ENCODE measurements around the gene C5orf34. TPM values are rescaled to one million over a fixed set of nuclear protein-coding genes. Genes with fewer than 3 reads are reported as not detected.
A peak's percentile ranks its signal among the peaks of the same experiment; 100 is the strongest.

C5orf34 gene
- total RNA-seq, 1 experiment from 2014 or later: 17.0 TPM

DNA sequence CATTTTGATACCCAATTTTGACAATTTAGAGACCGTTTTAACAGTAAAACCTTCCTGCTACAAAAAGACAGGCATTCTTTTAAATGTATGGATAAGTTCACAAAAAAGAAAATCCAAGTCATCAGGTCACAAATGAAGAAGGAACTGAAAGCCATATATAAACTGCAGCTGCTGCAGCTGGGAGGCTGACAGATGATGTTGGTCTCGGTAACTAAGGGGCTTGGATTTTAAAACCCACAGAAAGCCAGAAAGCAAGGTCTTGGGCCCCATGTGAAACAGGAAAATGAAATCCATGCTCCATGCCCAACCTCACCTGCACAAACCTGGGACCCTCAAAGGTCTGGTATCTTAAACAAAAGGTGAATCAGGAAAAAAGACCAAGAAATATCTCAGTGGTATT is 15.7 kb upstream of the C5orf34 start:
- CTCF ChIA-PET: no interaction called here
- intact Hi-C loops (cut with micrococcal nuclease; ENCODE audit: unreplicated experiment): no loop called here
- Histone ChIP-seq H3K27me3 (replicated peaks; ENCODE audit: insufficient read depth, low read depth, low read length, poor library complexity) (no peaks in the 10 kb centered on the region), H3K27ac (ENCODE audit: low read depth, low read length, poor library complexity, severe bottlenecking) (no peak overlapping the region), H3K4me3 (ENCODE audit: low read depth, low read length, poor library complexity, severe bottlenecking) (no peak overlapping the region), H3K9me3 (ENCODE audit: low read depth, low read length, poor library complexity, severe bottlenecking) (no peaks in the 10 kb centered on the region), H3K36me3 (ENCODE audit: insufficient read depth, low read length, poor library complexity, severe bottlenecking) (peaks cover 85% of the 10 kb centered on the region), H3K4me1 (ENCODE audit: insufficient read depth, low read length, poor library complexity, severe bottlenecking) (no peaks in the 10 kb centered on the region)
- no peak for DNase-seq (ENCODE audit: low spot score)
- no peak for TF ChIP-seq EZH2 (IDR thresholded peaks at IDR 0.05; ENCODE audit: borderline replicate concordance, low read depth, low read length, poor library complexity, severe bottlenecking)
- no peak for TF ChIP-seq CTCF (conservative IDR thresholded peaks at IDR 0.05; ENCODE audit: low read depth, low read length)
- no TSS peak for BruUV-seq (replicated peaks)
- POLR2A ChIA-PET (ENCODE audit: low non-redundant PET): no interaction called here

- H3K9me3 ChIP-seq (ENCODE audit: low read depth, low read length, poor library complexity, severe bottlenecking): no peaks in the 10 kb centered on the region
- peak; percentile 12 for DNase-seq (ENCODE audit: low spot score)
- H3K36me3 ChIP-seq (ENCODE audit: insufficient read depth, low read length, poor library complexity, severe bottlenecking): peaks cover 28% of the 10 kb centered on the region
- no peaks in the 10 kb centered on the region for H3K4me1 ChIP-seq (ENCODE audit: insufficient read depth, low read length, poor library complexity, severe bottlenecking)
- POLR2A ChIA-PET (ENCODE audit: low non-redundant PET): no interaction called here
- no TSS peak for BruUV-seq (replicated peaks)
- CTCF ChIA-PET: no interaction called here
- H3K27me3 ChIP-seq (replicated peaks; ENCODE audit: insufficient read depth, low read depth, low read length, poor library complexity): no peaks in the 10 kb centered on the region
- no peak overlapping the region for H3K27ac ChIP-seq (ENCODE audit: low read depth, low read length, poor library complexity, severe bottlenecking)
- intact Hi-C loops (cut with micrococcal nuclease; ENCODE audit: unreplicated experiment): no loop called here
- H3K4me3 ChIP-seq (ENCODE audit: low read depth, low read length, poor library complexity, severe bottlenecking): no peak overlapping the region
- no peak for TF ChIP-seq CTCF (conservative IDR thresholded peaks at IDR 0.05; ENCODE audit: low read depth, low read length)
- TF ChIP-seq EZH2 (IDR thresholded peaks at IDR 0.05; ENCODE audit: borderline replicate concordance, low read depth, low read length, poor library complexity, severe bottlenecking): no peak
Measured at GRCh38 chr5:43523662-43524072, 8.7 kb upstream of the C5orf34 start.

DNA sequence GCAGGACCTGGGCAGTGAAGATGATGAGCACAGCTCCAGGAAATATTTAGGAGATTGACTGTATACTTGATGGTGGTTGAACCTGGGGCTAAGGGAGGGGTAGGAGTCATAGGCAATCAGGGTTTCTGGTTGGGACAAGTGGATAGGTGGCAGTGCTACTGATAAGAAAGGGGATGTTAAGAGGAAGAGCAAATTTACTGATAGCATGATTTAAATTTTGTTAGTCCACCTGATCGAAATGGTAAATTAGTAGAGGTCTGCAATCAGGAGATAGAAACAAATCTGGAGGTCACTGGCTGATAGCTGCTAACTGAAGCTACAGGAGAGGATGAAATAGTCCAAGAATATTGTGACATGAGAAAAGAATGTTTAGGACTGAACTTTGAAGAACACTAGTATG is 5.7 kb upstream of the C5orf34 start:
- Histone ChIP-seq H3K36me3 (ENCODE audit: insufficient read depth, low read length, poor library complexity, severe bottlenecking) (peaks cover 8% of the 10 kb centered on the region), H3K4me3 (ENCODE audit: low read depth, low read length, poor library complexity, severe bottlenecking) (no peak overlapping the region), H3K27ac (ENCODE audit: low read depth, low read length, poor library complexity, severe bottlenecking) (no peak overlapping the region), H3K9me3 (ENCODE audit: low read depth, low read length, poor library complexity, severe bottlenecking) (no peaks in the 10 kb centered on the region), H3K4me1 (ENCODE audit: insufficient read depth, low read length, poor library complexity, severe bottlenecking) (peaks cover 4% of the 10 kb centered on the region), H3K27me3 (replicated peaks; ENCODE audit: insufficient read depth, low read depth, low read length, poor library complexity) (no peaks in the 10 kb centered on the region)
- CTCF ChIA-PET: no interaction called here
- DNase-seq (ENCODE audit: low spot score): no peak
- no TSS peak for BruUV-seq (replicated peaks)
- intact Hi-C loops (cut with micrococcal nuclease; ENCODE audit: unreplicated experiment): no loop called here
- TF ChIP-seq EZH2 (IDR thresholded peaks at IDR 0.05; ENCODE audit: borderline replicate concordance, low read depth, low read length, poor library complexity, severe bottlenecking): no peak
- TF ChIP-seq CTCF (conservative IDR thresholded peaks at IDR 0.05; ENCODE audit: low read depth, low read length): no peak
- POLR2A ChIA-PET (ENCODE audit: low non-redundant PET): no interaction called here
